NCI-H2171 treated with DMSO at 0.1 percent for 48 hours (cell line): ENCODE results near the gene SEMA3D.

Experiments used
- DNase-seq: peaks from one replicate; lab custom pipeline; 2025; lab: John Stamatoyannopoulos, UW

SEMA3D gene

GRCh38 chr7:85184599-85185423 lies 2.0 kb downstream of the SEMA3D start:
- no peak for DNase-seq

DNA sequence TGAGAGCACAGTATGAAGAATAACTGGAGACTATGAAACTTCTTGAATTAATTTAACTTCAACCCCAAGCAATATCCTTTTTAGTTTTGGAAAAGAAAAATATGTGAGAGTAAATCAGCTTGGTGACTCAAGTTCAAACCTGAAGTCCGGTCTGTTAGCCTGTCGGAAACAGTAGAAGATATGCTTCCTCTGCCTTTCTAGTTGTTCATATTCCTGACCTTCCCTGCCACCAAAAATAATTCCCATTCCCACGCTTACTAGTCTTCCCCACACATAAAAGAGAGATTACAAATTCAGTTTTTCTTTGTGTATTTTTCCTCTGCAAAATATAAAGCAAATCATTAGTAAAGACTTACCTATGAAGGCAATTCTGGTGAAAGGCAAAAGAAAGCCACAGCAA lies 3.6 kb downstream of the SEMA3D start:
- DNase-seq, result no peak

DNA sequence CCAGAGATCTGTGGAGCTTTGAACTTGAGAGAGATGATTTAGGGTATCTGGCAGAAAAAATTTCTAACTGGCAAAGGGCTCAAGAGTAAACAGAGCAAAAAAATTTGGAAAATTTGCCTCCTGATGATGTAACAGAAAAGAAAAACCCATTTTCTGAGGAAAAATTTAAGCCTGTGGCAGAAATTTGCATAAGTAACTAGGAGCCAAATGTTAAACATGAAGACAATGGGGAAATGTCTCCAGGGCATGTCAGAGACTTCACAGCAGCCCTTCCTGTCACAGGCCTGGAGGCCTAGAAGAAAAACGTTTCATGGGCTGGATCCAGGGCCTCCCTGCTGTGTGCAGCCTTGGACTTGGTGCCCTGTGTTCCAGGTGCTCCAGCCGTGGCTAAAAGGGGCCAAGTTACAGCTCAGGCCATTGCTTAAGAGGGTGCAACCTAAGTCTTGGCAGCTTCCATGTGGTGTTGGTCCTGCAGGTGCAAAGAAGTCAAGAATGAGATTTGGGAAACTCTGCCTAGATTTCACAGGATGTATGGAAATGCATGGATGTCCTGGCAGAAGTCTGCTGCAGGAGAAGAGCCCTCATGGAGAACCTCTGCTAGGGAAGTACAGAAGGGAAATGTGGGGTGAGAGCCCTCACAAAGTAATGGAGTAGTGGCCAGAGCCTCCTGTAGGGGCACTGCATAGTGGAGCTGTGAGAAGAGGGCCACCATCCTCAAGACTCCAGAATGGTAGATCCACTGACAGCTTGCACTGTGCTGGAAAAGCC lies 8.1 kb downstream of the SEMA3D start:
- no peak for DNase-seq

DNA sequence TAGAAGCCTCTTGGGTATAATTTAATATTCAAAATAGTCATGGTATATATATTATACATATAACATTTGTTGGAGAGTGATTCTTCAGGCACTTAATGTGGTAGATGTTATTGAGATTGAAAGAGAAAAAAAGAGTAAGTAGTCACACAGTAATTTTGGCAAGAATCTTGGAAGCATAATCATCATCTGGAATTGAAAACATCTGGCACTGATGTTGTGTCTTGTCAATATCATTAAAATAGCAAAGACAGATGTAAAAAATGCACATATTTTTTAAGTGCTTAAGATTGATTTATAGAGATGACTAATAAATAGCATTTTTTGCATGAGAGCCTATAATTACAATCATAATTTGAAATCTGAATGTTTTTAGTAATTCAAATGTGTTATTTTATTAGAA lies 9.5 kb downstream of the SEMA3D start:
- DNase-seq, result no peak

- DNase-seq, result no peak
Measured at GRCh38 chr7:85176197-85176596, 10.7 kb downstream of the SEMA3D start.

- no peak for DNase-seq
Measured at GRCh38 chr7:85175217-85175616, 11.6 kb downstream of the SEMA3D start.

GRCh38 chr7:85172530-85172941 lies 14.3 kb downstream of the SEMA3D start:
- DNase-seq, result no peak

GRCh38 chr7:85167636-85168035 lies 19.2 kb downstream of the SEMA3D start:
- DNase-seq, result no peak

DNA sequence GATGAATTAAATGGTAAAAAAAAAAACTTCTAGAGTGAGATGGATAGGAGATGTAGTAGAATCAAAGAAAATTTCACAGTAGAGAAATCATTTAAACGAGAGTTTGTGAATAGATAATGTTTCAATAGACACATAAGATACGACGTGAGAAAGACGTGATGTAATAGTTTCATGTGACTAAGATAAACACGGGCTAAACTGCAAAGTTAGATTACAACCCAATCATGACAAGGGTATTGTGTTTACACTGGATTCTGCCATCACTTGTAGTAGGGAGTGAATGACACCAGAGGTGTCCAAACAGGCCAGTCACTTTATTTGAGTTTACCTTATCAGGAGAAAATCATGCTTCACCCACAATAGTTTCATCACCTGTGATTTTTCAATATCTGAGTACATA lies 21.6 kb downstream of the SEMA3D start:
- DNase-seq, result no peak

GRCh38 chr7:85164376-85164775 lies 22.5 kb downstream of the SEMA3D start:
- no peak for DNase-seq

- DNase-seq, result no peak
Measured at GRCh38 chr7:85162721-85163120, 24.1 kb downstream of the SEMA3D start.

- no peak for DNase-seq
Measured at GRCh38 chr7:85160223-85160622, 26.6 kb downstream of the SEMA3D start.

- no peak for DNase-seq
Measured at GRCh38 chr7:85159003-85159402, 27.9 kb downstream of the SEMA3D start.

DNA sequence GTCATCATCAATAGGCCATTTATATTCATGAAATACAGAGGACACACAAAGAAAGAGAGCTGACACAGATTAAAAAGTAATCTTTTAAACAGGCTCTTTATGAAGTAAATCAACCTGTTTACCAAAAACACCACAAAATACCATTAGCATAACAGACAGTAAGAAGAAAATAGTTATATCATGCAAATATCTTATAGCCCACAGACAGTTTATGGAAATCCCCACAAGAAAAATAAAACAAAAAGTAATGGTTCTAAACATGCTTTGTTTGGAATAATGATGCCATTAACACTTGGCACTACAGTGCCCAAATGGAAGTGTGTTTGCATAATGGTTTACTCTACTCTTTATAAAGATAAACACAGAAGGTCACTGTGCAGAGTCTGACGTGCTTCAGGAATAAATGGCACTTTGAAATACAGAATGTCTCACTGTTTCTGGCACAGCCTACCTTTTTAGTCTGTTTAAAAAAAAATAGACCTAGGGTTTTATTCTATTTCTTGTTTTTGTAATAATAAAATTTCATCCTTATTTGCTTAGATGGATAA lies 30.1 kb downstream of the SEMA3D start:
- DNase-seq, result no peak

GRCh38 chr7:85154282-85154937 lies 32.4 kb downstream of the SEMA3D start:
- no peak for DNase-seq

- no peak for DNase-seq
Measured at GRCh38 chr7:85153715-85154114, 33.1 kb downstream of the SEMA3D start.

GRCh38 chr7:85150624-85151023 lies 36.2 kb downstream of the SEMA3D start:
- DNase-seq, result no peak

DNA sequence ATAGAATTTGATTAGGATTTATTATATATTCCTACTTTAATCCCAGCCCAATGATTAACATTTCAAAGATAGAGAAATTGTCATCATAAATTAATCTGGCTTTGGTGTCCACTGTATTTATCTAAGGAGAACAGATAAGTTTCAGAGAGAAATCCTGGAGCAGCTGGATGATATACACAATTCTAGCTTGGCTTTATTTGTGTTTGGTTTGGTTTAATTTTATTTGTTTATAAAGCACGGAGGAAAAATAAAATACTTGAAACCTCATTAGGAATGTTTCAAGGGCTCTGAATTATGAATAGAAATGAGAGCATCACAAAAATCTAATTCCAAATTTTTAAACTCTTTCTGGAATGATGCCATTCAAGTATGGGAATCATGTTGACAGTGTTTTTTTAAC lies 42.1 kb downstream of the SEMA3D start:
- no peak for DNase-seq

- DNase-seq, result no peak
Measured at GRCh38 chr7:85135977-85136376, 50.9 kb downstream of the SEMA3D start.

- DNase-seq, result no peak
Measured at GRCh38 chr7:85133560-85133959, 53.3 kb downstream of the SEMA3D start.

DNA sequence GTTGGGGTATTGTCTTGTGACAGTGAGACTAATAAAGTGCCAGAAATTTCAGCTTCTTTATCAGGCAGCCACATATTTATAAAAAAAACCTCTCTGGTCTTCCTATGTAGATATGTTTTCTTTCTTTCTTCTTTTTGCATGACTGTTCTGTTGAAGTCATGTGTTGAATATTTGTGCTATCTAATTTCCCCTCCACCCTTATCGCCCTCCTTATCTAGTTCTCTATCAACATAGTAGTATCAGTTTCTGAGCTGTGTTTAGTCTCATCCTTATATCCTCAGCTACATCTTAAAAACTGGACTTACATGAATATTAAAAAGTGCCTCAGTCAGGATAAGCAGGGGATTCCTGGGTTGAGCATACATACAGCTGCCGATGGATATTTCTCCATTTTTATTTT lies 53.9 kb downstream of the SEMA3D start:
- DNase-seq, result no peak

DNA sequence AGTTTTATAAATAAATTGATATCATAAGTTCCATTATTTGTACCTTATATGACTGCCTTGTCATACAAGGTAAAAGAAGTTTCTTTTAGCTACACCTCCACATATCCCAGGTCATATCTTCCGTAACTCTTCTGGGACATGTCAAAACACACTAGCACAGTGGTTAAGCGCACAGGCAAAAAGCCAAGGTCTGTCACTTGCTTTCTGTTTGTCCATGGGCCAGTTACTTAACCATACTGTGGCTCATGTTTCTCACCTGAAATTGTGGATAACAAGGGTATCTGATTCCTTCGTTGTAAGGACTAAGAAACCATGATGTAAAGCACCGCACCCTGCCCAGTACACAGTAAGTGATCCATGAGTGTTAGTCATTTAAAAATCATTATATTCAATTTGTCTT lies 56.2 kb downstream of the SEMA3D start:
- DNase-seq, result no peak

DNA sequence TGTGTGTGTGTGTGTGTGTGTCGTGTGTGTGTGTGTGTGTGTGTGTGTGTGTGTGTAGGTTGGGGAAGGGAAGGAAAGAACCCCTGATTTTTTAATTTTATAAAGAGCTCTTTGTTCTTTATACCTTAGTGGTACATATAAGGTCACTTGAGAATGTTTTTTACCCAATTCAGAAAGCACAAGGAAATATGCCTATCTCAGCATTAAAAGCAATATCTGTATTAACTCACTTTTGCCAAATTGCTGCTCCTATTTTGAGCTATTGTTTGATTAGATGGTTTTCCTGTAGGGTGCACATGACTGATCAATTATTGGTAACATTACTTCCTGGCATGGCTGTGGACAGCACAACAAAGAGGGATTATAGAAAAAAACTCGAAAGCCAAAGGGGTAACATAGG lies 60.5 kb downstream of the SEMA3D start:
- DNase-seq, result no peak
